SK-N-SH (cell line): ENCODE measurements around the gene ATP6V1G1. TPM values are rescaled to one million over a fixed set of nuclear protein-coding genes. Genes with fewer than 3 reads are reported as not detected.

Experiments
- CTCF ChIA-PET: fragments of 300-600, 350-600 bp; formaldehyde crosslinking; extraction: SDS; loops from one replicate; lab custom pipeline; 2021; lab: Yijun Ruan, JAX
- POLR2A ChIA-PET: fragments of 350-600 bp; sonication (Branson Sonifier 250); formaldehyde crosslinking; extraction: SDS; loops from one replicate; lab custom pipeline; 2020; ENCODE audit warnings: antibody characterized with exemption, inconsistent platforms; lab: Yijun Ruan, JAX
- DNase-seq: peaks from one replicate; pipeline ENCODE4 v3.0.0; 2012
- H2AFZ ChIP-seq: fragments of 200-600 bp; sonication (generic); 2 replicates; pipeline ENCODE4 v1.8.1; 2016; ENCODE audit warnings: antibody characterized with exemption, mild to moderate bottlenecking, low read depth
- H3F3A ChIP-seq: fragments of 200-600 bp; sonication (generic); replicated peaks from 2 replicates; pipeline ENCODE3; 2016; ENCODE audit warnings: antibody characterized with exemption, mild to moderate bottlenecking; ENCODE audit not compliant: insufficient read depth
- H3K27ac ChIP-seq, 2 experiments: fragments of 200-500 bp in 1 of 2; fragments of 200-600 bp in 1 of 2; sonication (Bioruptor generic) in 1 of 2; sonication (generic), shearing (Covaris generic) in 1 of 2; 2 replicates each; pipeline versions ENCODE4 v1.5.1 to v1.6.1; 2014 to 2016; ENCODE audit warnings: low read depth in 2 of 2, inconsistent platforms in 1 of 2, low read length in 1 of 2, mild to moderate bottlenecking in 1 of 2, mixed read lengths in 1 of 2
- H3K27me3 ChIP-seq: fragments of 200-600 bp; sonication (generic), shearing (Covaris generic); 2 replicates; pipeline ENCODE4 v1.6.1; 2016; ENCODE audit warnings: mixed run types; ENCODE audit not compliant: insufficient read depth
- H3K36me3 ChIP-seq, 2 experiments: fragments of 200-500 bp in 1 of 2; fragments of 200-600 bp in 1 of 2; sonication (Bioruptor generic) in 1 of 2; sonication (generic) in 1 of 2; replicated peaks in 1 of 2; 2 replicates each; pipeline versions ENCODE3 to v1.5.1; 2014 to 2016; ENCODE audit warnings: low read length in 1 of 2, mild to moderate bottlenecking in 1 of 2; ENCODE audit not compliant: insufficient read depth in 2 of 2, control insufficient read depth in 1 of 2
- H3K4me1 ChIP-seq, 2 experiments: fragments of 200-500 bp in 1 of 2; fragments of 200-600 bp in 1 of 2; sonication (Bioruptor generic) in 1 of 2; sonication (generic), shearing (Covaris generic) in 1 of 2; 2 replicates each; pipeline versions ENCODE4 v1.5.1 to v1.6.1; 2014 to 2016; ENCODE audit warnings: low read depth in 1 of 2, low read length in 1 of 2, mixed run types in 1 of 2; ENCODE audit not compliant: insufficient read depth in 2 of 2, control insufficient read depth in 1 of 2
- H3K4me2 ChIP-seq: fragments of 200-600 bp; sonication (generic), shearing (Covaris generic); 2 replicates; pipeline ENCODE4 v1.6.1; 2017; ENCODE audit warnings: mixed run types
- H3K4me3 ChIP-seq, 2 experiments: fragments of 200-500 bp in 1 of 2; fragments of 200-600 bp in 1 of 2; sonication (Bioruptor generic) in 1 of 2; sonication (generic), shearing (Covaris generic) in 1 of 2; 2 replicates each; pipeline versions ENCODE4 v1.5.1 to v1.8.1; 2014 to 2016; ENCODE audit warnings: low read depth in 2 of 2, inconsistent platforms in 1 of 2, low read length in 1 of 2, mild to moderate bottlenecking in 1 of 2, mixed read lengths in 1 of 2, moderate library complexity in 1 of 2
- H3K79me2 ChIP-seq: fragments of 200-600 bp; sonication (generic); 2 replicates; pipeline ENCODE4 v1.8.1; 2017; ENCODE audit warnings: mild to moderate bottlenecking; ENCODE audit not compliant: insufficient read depth
- H3K9ac ChIP-seq: fragments of 200-600 bp; sonication (generic); 2 replicates; pipeline ENCODE4 v1.6.1; 2017; ENCODE audit warnings: mixed run types
- H3K9me2 ChIP-seq: fragments of 200-600 bp; sonication (generic); 2 replicates; pipeline ENCODE4 v1.6.1; 2017; ENCODE audit warnings: mixed run types
- H3K9me3 ChIP-seq: fragments of 200-600 bp; sonication (generic); 2 replicates; pipeline ENCODE4 v1.6.1; 2017; ENCODE audit warnings: mixed run types, mild to moderate bottlenecking, moderate library complexity
- H4K20me1 ChIP-seq: fragments of 200-600 bp; sonication (generic); 2 replicates; pipeline ENCODE4 v1.6.1; 2017; ENCODE audit warnings: mild to moderate bottlenecking, mixed run types; ENCODE audit not compliant: insufficient read depth
- FOSL2 ChIP-seq: IDR thresholded peaks from 2 replicates; pipeline ENCODE4 v1.4.0; 2012; ENCODE audit warnings: low read depth, mild to moderate bottlenecking, moderate library complexity, borderline replicate concordance
- FOXJ3 ChIP-seq: sonication (generic); formaldehyde crosslinking; IDR thresholded peaks from 2 replicates; pipeline ENCODE4 v1.5.1; 2020; ENCODE audit warnings: mild to moderate bottlenecking, missing genetic modification reagents
- GABPA ChIP-seq: IDR thresholded peaks from 2 replicates; pipeline ENCODE4 v1.4.0; 2012; ENCODE audit warnings: low read depth, mild to moderate bottlenecking
- GATA2 ChIP-seq: sonication (generic); formaldehyde crosslinking; IDR thresholded peaks from 2 replicates; pipeline ENCODE4 v1.5.0; 2020; ENCODE audit warnings: mild to moderate bottlenecking, missing genetic modification reagents
- MEF2A ChIP-seq: IDR thresholded peaks from 2 replicates; pipeline ENCODE4 v1.4.0; 2012; ENCODE audit warnings: low read depth, borderline replicate concordance
- MXI1 ChIP-seq: IDR thresholded peaks from 2 replicates; pipeline ENCODE4 v1.6.1; 2012; ENCODE audit warnings: mild to moderate bottlenecking, low read depth, low read length, improper control_type of control experiment
- NRF1 ChIP-seq: IDR thresholded peaks from 2 replicates; pipeline ENCODE4 v1.6.1; 2012; ENCODE audit warnings: low read depth, mild to moderate bottlenecking, low read length
- POLR2AphosphoS5 ChIP-seq: IDR thresholded peaks from 2 replicates; pipeline ENCODE4 v1.6.1; 2012; ENCODE audit warnings: low read depth, low read length
- RAD21 ChIP-seq: IDR thresholded peaks from 2 replicates; pipeline ENCODE4 v1.6.1; 2012; ENCODE audit warnings: mild to moderate bottlenecking, low read length
- RXRA ChIP-seq: IDR thresholded peaks from 2 replicates; pipeline ENCODE4 v1.4.0; 2012; ENCODE audit warnings: low read depth, mild to moderate bottlenecking, borderline replicate concordance
- SIN3A ChIP-seq: IDR thresholded peaks from 2 replicates; pipeline ENCODE4 v1.6.1; 2012; ENCODE audit warnings: low read depth, mild to moderate bottlenecking, low read length, moderate library complexity, borderline replicate concordance
- TAF1 ChIP-seq: IDR thresholded peaks from 2 replicates; pipeline ENCODE4 v1.6.1; 2012; ENCODE audit warnings: low read depth, mild to moderate bottlenecking, low read length, moderate library complexity, borderline replicate concordance
- TCF12 ChIP-seq: IDR thresholded peaks from 2 replicates; pipeline ENCODE4 v1.4.0; 2012
- YY1 ChIP-seq: IDR thresholded peaks from 2 replicates; pipeline ENCODE4 v1.4.0; 2012; ENCODE audit warnings: low read depth, mild to moderate bottlenecking
- WGBS: methylation state at CpG from one replicate; pipeline ENCODE4 v1.1.6; 2017; ENCODE audit warnings: low lambda C conversion rate; 5-methylcytosine and 5-hydroxymethylcytosine counted together
- polyA plus RNA-seq, 3 experiments: library from polyadenylated mRNA; depleted of rRNA; stranded (reverse); fragments of >200 nt; gene quantifications; 2 replicates each; pipeline ENCODE4 v1.2.3, GENCODE V29; 2012
- TF ChIP-seq, protein P1 (sequence below): IDR thresholded peaks from 2 replicates; pipeline ENCODE4 v1.4.0; 2012; ENCODE audit warnings: low read depth, borderline replicate concordance
- TF ChIP-seq, protein P2 (sequence below): fragments of 150-350 bp; IDR thresholded peaks from 2 replicates; pipeline ENCODE4 v1.6.1; 2016; ENCODE audit warnings: mild to moderate bottlenecking, low read depth, low read length
- TF ChIP-seq, protein P3 (sequence below): IDR thresholded peaks from 2 replicates; pipeline ENCODE4 v1.4.0; 2012; ENCODE audit warnings: low read depth, borderline replicate concordance
- TF ChIP-seq, protein P4 (sequence below): IDR thresholded peaks from 2 replicates; pipeline ENCODE4 v1.6.1; 2012; ENCODE audit warnings: mild to moderate bottlenecking, low read depth, low read length, moderate library complexity

Gene ATP6V1G1
- polyA plus RNA-seq, 1 of the 3 experiments (the other 2 are of a cell fraction): 119 TPM

DNA sequence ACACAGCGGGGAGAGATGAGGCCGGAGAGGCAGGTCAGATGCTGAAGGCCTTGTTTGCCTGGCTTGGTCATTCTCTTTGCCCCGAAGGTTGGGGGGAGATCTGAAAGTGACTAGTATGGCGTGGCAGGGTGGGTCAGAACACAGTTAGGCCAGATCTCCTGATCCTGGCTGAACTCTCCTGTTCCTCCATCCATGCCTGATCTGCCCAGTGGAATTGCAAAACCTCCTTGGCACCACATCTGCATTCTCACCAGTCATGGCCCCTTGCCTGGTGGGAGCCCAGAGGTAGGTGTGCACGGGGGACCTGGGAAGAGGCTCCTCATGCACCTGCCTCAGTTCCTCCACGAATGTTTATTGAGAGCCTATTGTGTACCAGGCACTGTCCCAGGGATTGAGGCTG, 46.8 kb downstream of the ATP6V1G1 start:
- no peak overlapping the region for H3K27ac ChIP-seq
- no peaks in the 10 kb centered on the region for H3K79me2 ChIP-seq
- DNase-seq: no peak
- POLR2A ChIA-PET: no interaction called here
- no peaks in the 10 kb centered on the region for H3K9me2 ChIP-seq
- H2AFZ ChIP-seq: no peak overlapping the region
- CTCF ChIA-PET: no interaction called here
- H3K4me3 ChIP-seq: no peak overlapping the region
- H3K9me3 ChIP-seq: no peaks in the 10 kb centered on the region
- H4K20me1 ChIP-seq: no peaks in the 10 kb centered on the region
- WGBS: 67% methylated on average over 4 of the region's 6 CpGs
- H3K4me2 ChIP-seq: no peak overlapping the region
- no peak overlapping the region for H3K9ac ChIP-seq
- no peaks in the 10 kb centered on the region for H3K4me1 ChIP-seq
- TF ChIP-seq SIN3A: no peak
- TF ChIP-seq, protein P1, sequence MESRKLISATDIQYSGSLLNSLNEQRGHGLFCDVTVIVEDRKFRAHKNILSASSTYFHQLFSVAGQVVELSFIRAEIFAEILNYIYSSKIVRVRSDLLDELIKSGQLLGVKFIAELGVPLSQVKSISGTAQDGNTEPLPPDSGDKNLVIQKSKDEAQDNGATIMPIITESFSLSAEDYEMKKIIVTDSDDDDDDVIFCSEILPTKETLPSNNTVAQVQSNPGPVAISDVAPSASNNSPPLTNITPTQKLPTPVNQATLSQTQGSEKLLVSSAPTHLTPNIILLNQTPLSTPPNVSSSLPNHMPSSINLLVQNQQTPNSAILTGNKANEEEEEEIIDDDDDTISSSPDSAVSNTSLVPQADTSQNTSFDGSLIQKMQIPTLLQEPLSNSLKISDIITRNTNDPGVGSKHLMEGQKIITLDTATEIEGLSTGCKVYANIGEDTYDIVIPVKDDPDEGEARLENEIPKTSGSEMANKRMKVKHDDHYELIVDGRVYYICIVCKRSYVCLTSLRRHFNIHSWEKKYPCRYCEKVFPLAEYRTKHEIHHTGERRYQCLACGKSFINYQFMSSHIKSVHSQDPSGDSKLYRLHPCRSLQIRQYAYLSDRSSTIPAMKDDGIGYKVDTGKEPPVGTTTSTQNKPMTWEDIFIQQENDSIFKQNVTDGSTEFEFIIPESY: no peak
- H3K36me3 ChIP-seq: peaks cover 0 to 14% of the 10 kb centered on the region in 2 experiments
- H3K27me3 ChIP-seq: no peaks in the 10 kb centered on the region
- H3F3A ChIP-seq: no peaks in the 10 kb centered on the region

DNA sequence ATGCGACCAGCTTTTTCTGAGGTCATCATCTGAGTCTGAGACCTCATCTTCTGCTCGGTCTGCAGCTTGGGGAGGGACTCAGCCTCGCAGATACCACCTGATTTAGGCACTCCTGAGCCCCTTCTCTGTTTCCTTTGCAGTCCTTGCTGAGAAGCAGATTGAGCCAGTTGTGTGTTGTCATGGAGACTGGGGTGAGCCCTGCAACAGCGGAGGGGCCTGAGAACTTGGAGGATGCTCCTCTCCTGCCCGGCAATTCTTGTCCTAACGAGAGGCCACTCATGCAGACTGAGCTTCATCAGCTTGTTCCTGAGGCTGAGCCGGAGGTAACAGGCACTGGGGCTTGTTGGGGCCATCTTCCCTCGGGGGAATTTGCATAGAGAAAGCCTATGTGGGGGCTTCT, 50.8 kb downstream of the ATP6V1G1 start:
- Histone ChIP-seq H2AFZ (no peak overlapping the region), H3K27ac (no peak overlapping the region), H3K4me2 (no peak overlapping the region), H3K4me1 (no peaks in the 10 kb centered on the region), H4K20me1 (no peaks in the 10 kb centered on the region), H3K27me3 (no peaks in the 10 kb centered on the region), H3F3A (no peaks in the 10 kb centered on the region), H3K4me3 (no peak overlapping the region), H3K9me3 (no peaks in the 10 kb centered on the region), H3K9ac (no peak overlapping the region), H3K9me2 (no peaks in the 10 kb centered on the region), H3K79me2 (no peaks in the 10 kb centered on the region), H3K36me3 (peaks cover under 1 to 13% of the 10 kb centered on the region in 2 experiments)
- ChIA-PET CTCF (interaction anchor here (1.7 to 1.8 kb wide), 4 partner anchors 15 to 204 kb away, joined by 4 to 9 read pairs (median 5); no protein-coding TSS in a partner anchor), POLR2A (no interaction called here)
- WGBS: 82% methylated on average over 8 of the region's 8 CpGs
- DNase-seq: no peak
- TF ChIP-seq, protein P2, sequence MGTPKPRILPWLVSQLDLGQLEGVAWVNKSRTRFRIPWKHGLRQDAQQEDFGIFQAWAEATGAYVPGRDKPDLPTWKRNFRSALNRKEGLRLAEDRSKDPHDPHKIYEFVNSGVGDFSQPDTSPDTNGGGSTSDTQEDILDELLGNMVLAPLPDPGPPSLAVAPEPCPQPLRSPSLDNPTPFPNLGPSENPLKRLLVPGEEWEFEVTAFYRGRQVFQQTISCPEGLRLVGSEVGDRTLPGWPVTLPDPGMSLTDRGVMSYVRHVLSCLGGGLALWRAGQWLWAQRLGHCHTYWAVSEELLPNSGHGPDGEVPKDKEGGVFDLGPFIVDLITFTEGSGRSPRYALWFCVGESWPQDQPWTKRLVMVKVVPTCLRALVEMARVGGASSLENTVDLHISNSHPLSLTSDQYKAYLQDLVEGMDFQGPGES: no peak
- TF ChIP-seq FOSL2: no peak
- TF ChIP-seq GATA2 (CRISPR knock-in tag): no peak
- no peak for TF ChIP-seq POLR2AphosphoS5
- no peak for TF ChIP-seq MXI1
- TF ChIP-seq, protein P1: no peak
- TF ChIP-seq RXRA: no peak
- TF ChIP-seq NRF1: no peak
- TF ChIP-seq FOXJ3 (CRISPR knock-in tag): no peak
- no peak for TF ChIP-seq YY1
- no peak for TF ChIP-seq TCF12
- TF ChIP-seq TAF1: no peak
- TF ChIP-seq, protein P3, sequence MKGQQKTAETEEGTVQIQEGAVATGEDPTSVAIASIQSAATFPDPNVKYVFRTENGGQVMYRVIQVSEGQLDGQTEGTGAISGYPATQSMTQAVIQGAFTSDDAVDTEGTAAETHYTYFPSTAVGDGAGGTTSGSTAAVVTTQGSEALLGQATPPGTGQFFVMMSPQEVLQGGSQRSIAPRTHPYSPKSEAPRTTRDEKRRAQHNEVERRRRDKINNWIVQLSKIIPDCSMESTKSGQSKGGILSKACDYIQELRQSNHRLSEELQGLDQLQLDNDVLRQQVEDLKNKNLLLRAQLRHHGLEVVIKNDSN: no peak
- TF ChIP-seq, protein P4, sequence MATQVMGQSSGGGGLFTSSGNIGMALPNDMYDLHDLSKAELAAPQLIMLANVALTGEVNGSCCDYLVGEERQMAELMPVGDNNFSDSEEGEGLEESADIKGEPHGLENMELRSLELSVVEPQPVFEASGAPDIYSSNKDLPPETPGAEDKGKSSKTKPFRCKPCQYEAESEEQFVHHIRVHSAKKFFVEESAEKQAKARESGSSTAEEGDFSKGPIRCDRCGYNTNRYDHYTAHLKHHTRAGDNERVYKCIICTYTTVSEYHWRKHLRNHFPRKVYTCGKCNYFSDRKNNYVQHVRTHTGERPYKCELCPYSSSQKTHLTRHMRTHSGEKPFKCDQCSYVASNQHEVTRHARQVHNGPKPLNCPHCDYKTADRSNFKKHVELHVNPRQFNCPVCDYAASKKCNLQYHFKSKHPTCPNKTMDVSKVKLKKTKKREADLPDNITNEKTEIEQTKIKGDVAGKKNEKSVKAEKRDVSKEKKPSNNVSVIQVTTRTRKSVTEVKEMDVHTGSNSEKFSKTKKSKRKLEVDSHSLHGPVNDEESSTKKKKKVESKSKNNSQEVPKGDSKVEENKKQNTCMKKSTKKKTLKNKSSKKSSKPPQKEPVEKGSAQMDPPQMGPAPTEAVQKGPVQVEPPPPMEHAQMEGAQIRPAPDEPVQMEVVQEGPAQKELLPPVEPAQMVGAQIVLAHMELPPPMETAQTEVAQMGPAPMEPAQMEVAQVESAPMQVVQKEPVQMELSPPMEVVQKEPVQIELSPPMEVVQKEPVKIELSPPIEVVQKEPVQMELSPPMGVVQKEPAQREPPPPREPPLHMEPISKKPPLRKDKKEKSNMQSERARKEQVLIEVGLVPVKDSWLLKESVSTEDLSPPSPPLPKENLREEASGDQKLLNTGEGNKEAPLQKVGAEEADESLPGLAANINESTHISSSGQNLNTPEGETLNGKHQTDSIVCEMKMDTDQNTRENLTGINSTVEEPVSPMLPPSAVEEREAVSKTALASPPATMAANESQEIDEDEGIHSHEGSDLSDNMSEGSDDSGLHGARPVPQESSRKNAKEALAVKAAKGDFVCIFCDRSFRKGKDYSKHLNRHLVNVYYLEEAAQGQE: no peak
- TF ChIP-seq GABPA: no peak
- no peak for TF ChIP-seq RAD21
- TF ChIP-seq MEF2A: no peak
